HCT116 (cell line): Measurements from ENCODE around the gene AKAP12. TPM values are rescaled to one million over a fixed set of nuclear protein-coding genes. Genes with fewer than 3 reads are reported as not detected.
A peak's percentile ranks its signal among the peaks of the same experiment; 100 is the strongest.

Source experiments
- ATAC-seq: fragments of 200-7000 bp; cut with Tn5 transposase; 2 replicates; pipeline ENCODE4 v1.9.1; 2020; ENCODE audit warnings: mild to moderate bottlenecking, moderate library complexity
- BruUV-seq: library from RNA; stranded (reverse); fragments of 400-500 nt; replicated peaks from 2 replicates; lab custom pipeline; 2021; lab: Mats Ljungman, UMichigan
- CTCF ChIA-PET: fragments of 300-600 bp; sonication (Branson Sonifier 250); formaldehyde crosslinking; loops from one replicate; lab custom pipeline; 2021; ENCODE audit warnings: antibody characterized with exemption; lab: Charles Lee
- POLR2A ChIA-PET: fragments of 300-600, 350-600 bp; sonication (Branson Sonifier 250); formaldehyde crosslinking; loops from one replicate; lab custom pipeline; 2021; ENCODE audit warnings: antibody characterized with exemption; lab: Charles Lee
- RAD21 ChIA-PET, 2 experiments: fragments of 300-600 bp; sonication (Branson Sonifier 250); formaldehyde crosslinking; loops; one replicate each; lab custom pipeline; 2023; ENCODE audit warnings: low total read pairs in 2 of 2; ENCODE audit not compliant: uncharacterized antibody in 2 of 2, unreplicated experiment in 2 of 2, low non-redundant PET in 1 of 2; lab: Charles Lee
- DNase-seq: peaks from one replicate; pipeline ENCODE4 v3.0.0-alpha.2; 2010; ENCODE audit warnings: low read depth, low spot score
- H2AFZ ChIP-seq: fragments of 200-600 bp; shearing (Covaris generic), sonication (generic); 2 replicates; pipeline ENCODE4 v1.6.1; 2017; ENCODE audit warnings: low read depth, mixed run types, mixed read lengths, antibody characterized with exemption, low read length; ENCODE audit not compliant: poor library complexity, severe bottlenecking
- H3K27ac ChIP-seq: 2 replicates; pipeline ENCODE4 v1.5.1; 2012; ENCODE audit warnings: low read depth, low read length
- H3K27me3 ChIP-seq: fragments of 200-600 bp; sonication (generic); 2 replicates; pipeline ENCODE4 v1.6.1; 2016; ENCODE audit warnings: mixed run types, low read length, mixed read lengths; ENCODE audit not compliant: insufficient read depth
- H3K36me3 ChIP-seq, 2 experiments: fragments of 200-500 bp in 1 of 2; fragments of 200-600 bp in 1 of 2; sonication (Bioruptor generic) in 1 of 2; sonication (generic) in 1 of 2; 2 replicates each; pipeline versions ENCODE4 v1.5.1 to v1.6.1; 2014 to 2016; ENCODE audit warnings: low read length in 2 of 2, inconsistent platforms in 1 of 2, mixed read lengths in 1 of 2, mixed run types in 1 of 2; ENCODE audit not compliant: insufficient read depth in 2 of 2, control insufficient read depth in 1 of 2
- H3K4me1 ChIP-seq, 2 experiments: fragments of 200-600 bp in 1 of 2; sonication (generic) in 1 of 2; 2 replicates each; pipeline versions ENCODE4 v1.5.1 to v1.6.1; 2012 to 2017; ENCODE audit warnings: low read length in 2 of 2, inconsistent platforms in 1 of 2, mild to moderate bottlenecking in 1 of 2, mixed read lengths in 1 of 2, mixed run types in 1 of 2, moderate library complexity in 1 of 2; ENCODE audit not compliant: insufficient read depth in 2 of 2, control insufficient read depth in 1 of 2
- H3K4me2 ChIP-seq: fragments of 200-600 bp; sonication (generic); 2 replicates; pipeline ENCODE4 v1.6.1; 2017; ENCODE audit warnings: mixed run types, low read length, mixed read lengths
- H3K4me3 ChIP-seq, 2 experiments: fragments of 200-600 bp in 1 of 2; sonication (generic) in 1 of 2; replicated peaks in 1 of 2; 2 replicates each; pipeline ENCODE4 v1.5.1; 2011 to 2016; ENCODE audit warnings: low read length in 2 of 2, control low read depth in 1 of 2, low read depth in 1 of 2, mild to moderate bottlenecking in 1 of 2, mixed read lengths in 1 of 2, mixed run types in 1 of 2
- H3K79me2 ChIP-seq: fragments of 200-600 bp; sonication (generic); 2 replicates; pipeline ENCODE4 v1.6.1; 2017; ENCODE audit warnings: mild to moderate bottlenecking, mixed run types, low read length, moderate library complexity, mixed read lengths; ENCODE audit not compliant: insufficient read depth
- H3K9ac ChIP-seq: fragments of 200-600 bp; sonication (generic); 2 replicates; pipeline ENCODE4 v1.6.1; 2016; ENCODE audit warnings: low read length, mixed read lengths
- H3K9me2 ChIP-seq: fragments of 200-600 bp; sonication (generic), shearing (Covaris generic); 2 replicates; pipeline ENCODE4 v1.6.1; 2017; ENCODE audit warnings: mixed run types, mild to moderate bottlenecking, moderate library complexity; ENCODE audit not compliant: insufficient read depth
- H3K9me3 ChIP-seq, 2 experiments: fragments of 200-500 bp in 1 of 2; fragments of 200-600 bp in 1 of 2; sonication (Bioruptor generic) in 1 of 2; sonication (generic) in 1 of 2; 2 replicates each; pipeline ENCODE4 v1.6.1; 2014 to 2017; ENCODE audit warnings: low read length in 2 of 2, mixed read lengths in 2 of 2, inconsistent platforms in 1 of 2, low read depth in 1 of 2, mild to moderate bottlenecking in 1 of 2, mixed run types in 1 of 2, moderate library complexity in 1 of 2; ENCODE audit not compliant: control insufficient read depth in 1 of 2, insufficient read depth in 1 of 2
- H4K20me1 ChIP-seq: fragments of 200-600 bp; sonication (generic), shearing (Covaris generic); 2 replicates; pipeline ENCODE4 v1.6.1; 2017; ENCODE audit warnings: mixed run types, mild to moderate bottlenecking, moderate library complexity; ENCODE audit not compliant: insufficient read depth
- CBX3 ChIP-seq: IDR thresholded peaks from 2 replicates; pipeline ENCODE4 v1.6.1; 2012; ENCODE audit warnings: low read depth
- CEBPB ChIP-seq: IDR thresholded peaks from 2 replicates; pipeline ENCODE4 v1.6.1; 2012; ENCODE audit warnings: low read depth
- EGR1 ChIP-seq: IDR thresholded peaks from 2 replicates; pipeline ENCODE4 v1.6.1; 2012; ENCODE audit warnings: low read depth
- ELF1 ChIP-seq: IDR thresholded peaks from 2 replicates; pipeline ENCODE4 v1.6.1; 2012; ENCODE audit warnings: low read depth, borderline replicate concordance
- EZH2 ChIP-seq: fragments of 200-600 bp; sonication (generic); IDR thresholded peaks from 2 replicates; pipeline ENCODE4 v1.6.1; 2017; ENCODE audit warnings: antibody characterized with exemption, mixed run types
- EZH2phosphoT487 ChIP-seq: fragments of 200-600 bp; IDR thresholded peaks from 2 replicates; pipeline ENCODE4 v1.6.1; 2018; ENCODE audit warnings: antibody characterized with exemption, borderline replicate concordance
- FOSL1 ChIP-seq: IDR thresholded peaks from 2 replicates; pipeline ENCODE4 v1.6.1; 2012; ENCODE audit warnings: low read depth
- MAX ChIP-seq: IDR thresholded peaks from 2 replicates; pipeline ENCODE4 v1.6.1; 2012
- POLR2A ChIP-seq: IDR thresholded peaks from 2 replicates; pipeline ENCODE4 v1.7.0; 2011; ENCODE audit warnings: borderline replicate concordance; ENCODE audit not compliant: insufficient read depth, insufficient read length; ENCODE audit errors: extremely low read depth
- TCF7L2 ChIP-seq: IDR thresholded peaks from 2 replicates; pipeline ENCODE4 v1.7.0; 2011; ENCODE audit warnings: borderline replicate concordance, inconsistent platforms; ENCODE audit not compliant: insufficient read depth, insufficient read length; ENCODE audit errors: extremely low read depth
- ZNF274 ChIP-seq: fragments of 200-500 bp; sonication (Bioruptor generic); IDR thresholded peaks from 2 replicates; pipeline ENCODE4 v1.6.1; 2014; ENCODE audit warnings: mild to moderate bottlenecking, low read depth, low read length, inconsistent platforms
- intact Hi-C: fragments of 100-400 bp; cut with micrococcal nuclease; formaldehyde crosslinking; loops from 2 replicates; pipeline ENCODE4 v1.10.0; 2022
- total RNA-seq: library from RNA; stranded (reverse); gene quantifications from one replicate; pipeline ENCODE4 v1.2.1, GENCODE V29; 2021; ENCODE audit not compliant: unreplicated experiment

Gene AKAP12
- total RNA-seq, 1 experiment from 2014 or later = 1,220 TPM

DNA sequence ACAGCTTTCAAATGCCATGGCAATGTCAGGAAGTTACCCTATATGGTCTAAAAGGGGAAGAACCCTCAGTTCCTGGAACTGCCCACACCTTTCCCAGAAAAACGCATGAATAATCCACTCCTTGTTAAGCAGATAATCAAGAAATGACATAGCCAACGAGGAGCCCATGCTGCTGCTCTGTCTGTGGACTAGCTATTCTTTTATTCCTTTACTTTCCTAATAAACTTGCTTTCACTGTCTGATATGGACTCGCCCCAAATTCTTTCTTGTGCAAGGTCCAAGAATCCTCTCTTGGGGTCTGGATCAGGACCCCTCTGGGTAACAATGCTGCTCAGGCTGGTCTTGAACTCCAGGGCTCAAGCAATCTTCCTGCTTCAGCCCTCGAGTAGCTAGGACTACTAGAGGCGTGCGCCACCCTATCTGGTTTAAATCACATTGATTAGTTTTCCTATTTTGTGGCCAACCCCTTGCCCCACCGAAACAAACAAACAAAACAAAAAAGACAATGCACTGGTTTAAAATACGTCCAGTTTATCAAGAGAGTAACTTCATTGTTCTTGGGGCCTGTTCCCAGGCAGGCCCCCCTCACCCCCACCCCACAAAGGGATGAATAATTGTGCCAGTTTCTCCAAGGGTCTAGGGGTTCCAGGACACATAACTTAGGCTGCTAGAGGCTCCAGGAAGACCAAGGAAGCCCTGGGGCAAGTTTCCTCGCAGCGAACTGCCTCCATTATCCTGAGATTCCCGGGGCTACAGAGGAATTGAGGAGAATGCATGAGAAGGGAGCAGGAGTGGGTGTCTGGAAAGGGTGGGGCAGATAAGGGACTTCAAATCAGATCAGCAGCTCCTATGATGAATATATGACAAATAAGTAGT lies 10.1 kb upstream of the AKAP12 start:
- no peak for TF ChIP-seq POLR2A
- TF ChIP-seq MAX = no peak
- no peak for TF ChIP-seq ELF1
- ChIA-PET CTCF (no interaction called here), POLR2A (no interaction called here), RAD21 (no interaction called here)
- ATAC-seq (no peak), DNase-seq (no peak)
- no TSS peak for BruUV-seq
- H3K27me3 ChIP-seq = no peaks in the 10 kb centered on the region
- no peaks in the 10 kb centered on the region; a peak in 1 of 4 replicates for H3K4me1 ChIP-seq
- H3K27ac ChIP-seq = no peak overlapping the region
- peak overlapping the region; percentile 32 for H2AFZ ChIP-seq
- no peak overlapping the region for H3K4me3 ChIP-seq
- no peaks in the 10 kb centered on the region for H3K36me3 ChIP-seq
- no peaks in the 10 kb centered on the region for H3K9me2 ChIP-seq
- H3K4me2 ChIP-seq = no peak overlapping the region
- H3K79me2 ChIP-seq = no peaks in the 10 kb centered on the region
- no peak overlapping the region for H3K9ac ChIP-seq
- intact Hi-C loops = no loop called here
- no peaks in the 10 kb centered on the region for H4K20me1 ChIP-seq
- H3K9me3 ChIP-seq = no peaks in the 10 kb centered on the region

DNA sequence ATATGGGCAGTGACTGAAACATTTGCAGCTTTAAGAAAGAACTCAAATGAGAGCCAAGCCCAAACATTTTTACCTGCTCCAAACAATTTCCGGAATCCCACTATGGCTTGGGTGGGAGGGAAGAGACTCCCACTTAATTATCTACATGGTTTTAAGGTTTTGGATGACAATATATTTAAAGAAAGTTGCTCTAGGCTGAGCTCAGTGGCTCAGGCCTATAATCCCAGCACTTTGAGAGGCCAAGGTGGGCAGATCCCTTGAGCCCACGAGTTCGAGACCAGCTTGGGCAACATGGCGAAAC lies 9.5 kb upstream of the AKAP12 start:
- CTCF ChIA-PET = no interaction called here
- no peak for ATAC-seq
- no TSS peak for BruUV-seq

More for the DNA sequence above, 9.5 kb upstream of the AKAP12 start:
- ChIA-PET POLR2A (no interaction called here), RAD21 (no interaction called here)
- H3K27me3 ChIP-seq = no peaks in the 10 kb centered on the region
- no peak overlapping the region for H3K9ac ChIP-seq
- H3K4me1 ChIP-seq = no peaks in the 10 kb centered on the region; a peak in 1 of 4 replicates
- no peak for DNase-seq
- H3K4me3 ChIP-seq = no peak overlapping the region
- H4K20me1 ChIP-seq = no peaks in the 10 kb centered on the region
- no peak overlapping the region for H3K27ac ChIP-seq
- H3K9me3 ChIP-seq = no peaks in the 10 kb centered on the region
- H3K4me2 ChIP-seq = no peak overlapping the region
- no peaks in the 10 kb centered on the region for H3K36me3 ChIP-seq
- intact Hi-C loops = no loop called here
- H2AFZ ChIP-seq = peak overlapping the region; percentile 32
- no peaks in the 10 kb centered on the region for H3K9me2 ChIP-seq
- no peaks in the 10 kb centered on the region for H3K79me2 ChIP-seq
- no peak for TF ChIP-seq FOSL1
- no peak for TF ChIP-seq EZH2phosphoT487
- TF ChIP-seq EGR1 = no peak
- no peak for TF ChIP-seq POLR2A
- no peak for TF ChIP-seq EZH2
- TF ChIP-seq MAX = no peak
- TF ChIP-seq ZNF274 = no peak
- no peak for TF ChIP-seq CEBPB
- no peak for TF ChIP-seq TCF7L2
- no peak for TF ChIP-seq CBX3
- no peak for TF ChIP-seq ELF1
